Left cardiac atrium (tissue), 4 donors: ENCODE results near the gene SLC38A10. TPM values are rescaled to one million over a fixed set of nuclear protein-coding genes. Genes with fewer than 3 reads are reported as not detected.

ENCODE experiments used
- ATAC-seq, 2 donors: fragments of 200-7000 bp; cut with Tn5 transposase; one replicate each; pipeline ENCODE4 v1.9.1; 2020; ENCODE audit warnings: mild to moderate bottlenecking in 2 of 2, moderate library complexity in 2 of 2
- DNase-seq: peaks from one replicate; pipeline ENCODE4 v3.0.0-alpha.2; 2020
- intact Hi-C, 2 donors: fragments of 100-400 bp; cut with DNase I; formaldehyde crosslinking; loops; one replicate each; pipeline versions ENCODE4 v1.14.1 to v1.15.1; 2022 to 2023
- total RNA-seq, 2 donors: library from RNA; stranded (reverse); fragmentation: NEBNext Ultra II Directional; extraction: Animal tissue kit (Norgen Biotek cat#: 25700); gene quantifications; one replicate each; pipeline ENCODE4 v1.2.1, GENCODE V29; 2021
- donor health status: DM: no; HTN: yes; CAD: no.
- donor health status: DM: no; HTN: yes; CAD: no; lungs with severe emphysema.
- donor health status: DM: yes; HTN: yes; CAD: no.
- donor health status: Dilated cardiomyopathy.

Gene SLC38A10
- total RNA-seq, 2 donors from 2014 or later, result 46.4 to 54.0 TPM

- intact Hi-C loops, result no loop called here
- DNase-seq, result no peak
- ATAC-seq, result no peak
Observed at GRCh38 chr17:81332914-81333528, 37.9 kb upstream of the SLC38A10 start.

- ATAC-seq (no peak), DNase-seq (no peak)
- intact Hi-C loops, result no loop called here
Observed at GRCh38 chr17:81332118-81332834, 37.2 kb upstream of the SLC38A10 start.

GRCh38 chr17:81331527-81332043 lies 36.5 kb upstream of the SLC38A10 start:
- DNase-seq (no peak), ATAC-seq (no peak)
- intact Hi-C loops, result no loop called here

DNA sequence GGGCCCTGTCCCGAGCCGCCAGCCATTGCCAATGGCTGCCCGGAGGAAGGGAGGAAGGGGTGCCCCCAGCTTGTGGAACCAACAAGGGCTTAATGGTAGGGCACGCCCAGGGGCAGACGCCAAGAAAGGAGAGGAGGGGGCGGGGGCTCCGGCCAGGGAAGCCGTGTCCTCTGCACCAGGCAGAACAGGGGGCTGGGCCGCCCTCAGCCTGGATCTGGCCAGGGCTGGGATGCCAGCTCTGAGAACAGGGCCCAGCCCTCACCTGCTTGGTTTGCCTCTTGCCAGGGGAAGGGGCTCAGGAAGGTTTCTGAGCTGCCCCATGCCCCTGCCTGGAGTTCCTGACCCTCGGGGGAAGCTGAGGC lies 35.8 kb upstream of the SLC38A10 start:
- DNase-seq, result no peak
- intact Hi-C loops, result no loop called here

DNA sequence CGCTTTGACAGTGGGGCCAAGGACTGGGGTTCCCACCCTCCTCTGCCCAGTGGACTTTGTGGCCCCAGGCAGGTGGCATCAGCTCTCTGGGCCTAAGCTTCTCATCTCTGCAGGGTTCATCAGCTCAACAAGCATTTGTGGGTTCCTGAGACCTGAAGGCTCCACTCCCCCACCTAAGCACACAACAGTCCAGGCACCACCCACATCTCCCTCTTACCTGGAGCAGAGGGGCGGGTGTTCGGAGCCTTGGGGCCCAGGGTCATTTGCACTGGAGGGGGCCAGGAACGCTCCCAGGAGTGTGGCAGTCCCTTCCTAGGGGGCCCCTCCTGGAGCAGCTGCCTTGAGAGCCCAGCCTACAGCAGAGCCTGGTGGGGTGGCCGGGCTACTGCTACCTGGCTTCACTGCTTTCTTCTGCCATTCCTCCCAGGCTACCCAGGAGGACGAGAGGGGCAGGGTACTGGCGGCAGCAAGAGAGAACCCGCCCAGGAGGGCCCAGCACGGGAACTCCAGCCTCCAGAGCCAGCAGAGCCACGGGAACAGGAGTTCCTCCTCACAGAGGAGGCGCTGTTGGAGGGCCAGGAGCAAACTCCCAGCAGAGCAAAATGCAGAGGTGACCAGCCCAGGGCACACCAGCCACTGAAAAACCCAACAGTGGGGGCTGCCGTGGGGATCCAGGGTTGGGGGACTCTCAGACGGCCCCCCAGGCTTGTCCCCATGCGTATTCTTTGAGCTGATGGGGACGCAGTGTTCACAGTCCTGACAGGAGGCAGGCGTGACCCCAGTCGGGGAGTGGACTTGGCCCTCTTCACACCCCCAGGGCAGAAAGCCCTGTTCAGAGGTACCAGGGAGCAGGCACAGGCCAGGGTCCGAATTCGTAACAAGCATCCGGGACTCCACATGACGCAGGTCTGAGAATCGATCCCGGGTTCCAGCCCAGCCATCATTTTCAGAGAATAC lies 35.1 kb upstream of the SLC38A10 start:
- DNase-seq (no peak), ATAC-seq (no peak)
- intact Hi-C loops, result no loop called here

More for the DNA sequence above, 35.8 kb upstream of the SLC38A10 start:
- ATAC-seq, result no peak

DNA sequence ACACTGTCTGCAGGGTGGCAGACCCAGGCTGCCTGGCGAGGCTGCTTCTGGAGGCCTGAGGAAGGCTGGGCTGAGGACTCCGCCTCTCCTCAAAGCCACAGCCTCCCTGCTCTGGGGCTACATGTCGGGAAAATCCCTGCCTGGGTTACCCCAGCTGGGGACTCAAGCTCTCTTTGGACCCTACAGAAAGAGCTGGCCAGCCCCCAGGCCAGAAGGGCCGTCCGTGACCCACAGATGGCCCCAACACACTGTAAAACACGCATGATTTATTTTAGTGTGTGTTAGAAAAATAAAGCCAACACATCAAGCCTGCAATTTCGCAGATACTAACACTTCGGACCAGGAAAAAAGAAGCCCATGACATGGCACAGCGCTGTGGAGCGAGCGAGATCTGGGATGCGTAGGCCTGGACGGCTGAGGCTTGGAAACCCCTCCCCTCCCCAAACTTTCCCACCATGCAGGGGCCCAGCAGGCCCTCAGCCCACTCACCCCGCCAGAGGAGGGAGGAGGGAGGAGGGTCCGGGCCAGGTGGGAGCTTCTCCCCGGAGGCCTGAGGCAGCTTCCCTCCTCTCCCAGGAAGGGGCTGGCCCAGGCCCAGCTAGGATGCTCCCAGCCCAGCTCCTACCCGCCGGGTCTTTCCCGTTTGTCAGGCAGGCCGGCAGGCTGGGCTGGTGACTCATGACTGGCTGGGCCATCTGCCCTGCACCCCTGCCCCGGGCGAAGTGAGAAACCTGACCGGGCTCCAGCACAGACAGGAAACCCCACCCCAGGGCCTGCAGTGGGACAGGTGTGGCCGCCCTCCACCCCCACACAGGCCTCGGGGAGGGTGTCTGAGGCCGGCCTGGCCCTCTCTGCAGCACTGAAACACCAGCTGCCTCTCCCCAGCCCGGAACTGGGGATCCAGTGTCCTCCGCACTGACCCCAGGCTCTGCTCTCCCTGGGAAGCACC lies 34.1 kb upstream of the SLC38A10 start:
- intact Hi-C loops, result no loop called here
- peak; percentile 88 for DNase-seq
- ATAC-seq, result peak; percentile 24 to 90

- DNase-seq (no peak), ATAC-seq (peak in 1 of 2 donors; percentile 33)
- intact Hi-C loops, result no loop called here
Observed at GRCh38 chr17:81328489-81328888, 33.4 kb upstream of the SLC38A10 start.

GRCh38 chr17:81325714-81326358 lies 30.7 kb upstream of the SLC38A10 start:
- intact Hi-C loops, result no loop called here
- DNase-seq (no peak), ATAC-seq (no peak)

- intact Hi-C loops, result no loop called here
- DNase-seq, result no peak
- no peak for ATAC-seq
Observed at GRCh38 chr17:81324851-81325713, 30.0 kb upstream of the SLC38A10 start.

DNA sequence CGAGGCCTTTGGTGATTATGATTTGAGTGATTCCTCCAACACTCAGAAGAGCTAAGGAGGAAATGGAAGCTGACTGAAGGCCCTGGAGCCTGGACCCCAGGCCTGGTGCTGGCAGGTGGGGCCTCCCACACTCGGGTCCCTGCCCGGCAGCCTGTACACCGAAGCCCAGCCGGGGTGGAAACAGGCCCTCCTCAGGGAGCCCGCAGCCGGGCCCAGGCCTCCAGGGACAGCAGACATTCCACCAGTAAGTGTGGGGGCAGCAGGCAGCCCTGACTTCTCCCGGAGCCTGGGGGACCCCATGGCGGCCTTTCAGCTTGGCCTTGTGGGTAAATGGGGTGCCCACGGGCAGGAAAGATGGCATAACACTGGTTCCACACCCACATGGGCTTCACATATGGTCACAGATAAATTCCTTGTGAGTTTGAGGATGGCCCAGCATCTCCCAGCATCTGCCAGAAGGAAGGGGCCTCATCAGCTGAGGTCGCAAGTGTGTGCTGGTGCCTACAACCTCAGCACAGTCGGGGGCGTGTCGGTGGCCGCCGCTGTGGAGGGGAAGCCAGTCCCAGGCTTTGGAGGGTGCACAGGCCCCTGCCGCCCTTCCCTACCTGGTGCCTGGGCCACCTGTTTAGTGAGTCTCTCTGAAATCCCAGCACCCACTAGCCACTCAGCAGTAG lies 29.2 kb upstream of the SLC38A10 start:
- intact Hi-C loops, result no loop called here
- DNase-seq, result no peak
- no peak for ATAC-seq

GRCh38 chr17:81323411-81323868 lies 28.3 kb upstream of the SLC38A10 start:
- intact Hi-C loops, result no loop called here
- ATAC-seq (no peak), DNase-seq (no peak)

GRCh38 chr17:81323083-81323369 lies 27.9 kb upstream of the SLC38A10 start:
- ATAC-seq, result no peak
- DNase-seq, result no peak
- intact Hi-C loops, result no loop called here

DNA sequence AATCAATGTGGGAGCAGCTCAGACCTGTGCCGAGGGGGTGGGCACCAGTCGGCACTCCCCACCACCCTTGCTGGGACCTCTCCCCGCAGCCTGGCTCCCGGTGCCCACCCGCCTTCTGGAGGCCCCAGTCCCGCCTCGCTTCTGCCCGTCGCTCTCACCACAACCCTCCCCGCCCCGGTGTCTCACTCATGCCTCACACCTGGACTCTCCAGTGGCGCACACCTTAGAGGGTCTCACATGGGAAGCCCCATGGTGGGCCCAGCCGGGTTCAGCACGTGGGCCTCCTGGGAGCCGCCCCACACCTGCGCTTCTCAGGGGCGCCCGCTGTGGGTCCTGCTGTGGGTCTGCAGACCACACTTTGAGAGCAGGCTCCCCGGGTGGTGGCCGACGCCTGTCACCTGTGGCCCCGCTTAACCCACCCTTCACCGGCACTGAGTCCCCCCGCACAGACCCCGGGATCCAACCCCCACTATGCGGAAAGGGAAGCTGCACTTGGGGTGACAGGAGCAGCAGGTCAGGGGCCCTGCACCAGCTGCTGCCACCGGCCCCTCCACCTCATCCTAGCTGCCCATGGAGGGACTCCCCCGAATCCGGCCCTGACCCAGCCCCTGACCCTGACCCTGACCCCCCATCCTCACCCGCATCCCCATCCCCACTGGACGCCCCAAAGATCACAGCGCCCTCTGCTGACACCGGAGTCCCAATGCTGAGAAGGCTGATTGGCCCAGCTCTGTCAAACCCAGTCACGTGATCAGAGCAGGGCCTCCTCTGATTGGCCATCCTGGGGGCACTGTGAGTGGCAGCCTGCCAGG lies 27.4 kb upstream of the SLC38A10 start:
- DNase-seq (no peak), ATAC-seq (no peak)
- intact Hi-C loops, result no loop called here

GRCh38 chr17:81317961-81318605 lies 23.0 kb upstream of the SLC38A10 start:
- ATAC-seq (no peak), DNase-seq (no peak)
- intact Hi-C loops, result no loop called here

GRCh38 chr17:81317530-81317821 lies 22.4 kb upstream of the SLC38A10 start:
- no peak for DNase-seq
- ATAC-seq, result no peak
- intact Hi-C loops, result no loop called here

DNA sequence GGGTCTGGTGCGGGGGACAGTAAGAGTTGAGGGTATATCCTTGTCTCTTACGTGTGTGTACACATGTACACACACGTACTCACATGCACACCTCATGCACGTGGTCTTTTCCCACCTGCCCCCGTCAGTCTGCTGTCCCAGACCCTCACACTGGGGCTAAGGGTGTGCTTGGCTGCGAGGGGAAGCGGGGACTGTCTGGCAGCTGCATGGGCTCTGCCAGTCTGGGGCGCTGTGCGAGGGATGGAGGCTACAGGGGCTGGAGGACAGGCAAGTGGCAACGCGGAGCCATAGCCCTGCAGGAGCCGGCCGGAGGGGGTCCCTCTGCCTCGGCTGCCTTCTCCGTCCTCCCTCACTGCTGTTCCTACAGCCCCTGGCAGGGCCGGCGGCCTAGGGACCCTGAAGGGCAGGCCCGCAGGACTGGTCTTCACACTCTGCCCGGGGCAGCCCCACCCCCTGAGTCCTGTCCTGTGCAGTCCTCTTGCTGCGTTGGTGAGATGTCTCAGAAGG lies 20.8 kb upstream of the SLC38A10 start:
- ATAC-seq (no peak), DNase-seq (no peak)
- intact Hi-C loops, result no loop called here
